ENCODE measurements around the gene SERPINA9.

DNA sequence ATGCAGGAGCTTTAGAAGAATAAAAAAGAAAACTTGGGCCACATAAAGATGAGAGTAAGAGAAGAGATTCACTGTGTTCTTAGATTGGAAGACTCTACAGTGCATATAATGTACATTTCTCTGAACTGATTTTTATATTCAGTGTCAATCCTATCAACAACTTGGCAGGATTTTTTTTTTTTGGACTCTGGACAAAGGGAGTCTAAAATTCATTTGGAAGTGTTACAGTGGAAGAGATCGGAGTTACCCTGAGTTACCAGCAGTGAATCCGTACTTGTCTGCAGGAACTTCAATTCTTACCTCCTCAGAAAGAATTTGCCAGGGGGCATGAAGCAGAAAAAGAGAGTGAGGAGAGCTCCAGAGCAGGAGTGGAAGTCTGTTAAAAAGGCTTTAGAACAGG lies 47.4 kb downstream of the SERPINA9 start:
- TF ChIP-seq, protein P1, sequence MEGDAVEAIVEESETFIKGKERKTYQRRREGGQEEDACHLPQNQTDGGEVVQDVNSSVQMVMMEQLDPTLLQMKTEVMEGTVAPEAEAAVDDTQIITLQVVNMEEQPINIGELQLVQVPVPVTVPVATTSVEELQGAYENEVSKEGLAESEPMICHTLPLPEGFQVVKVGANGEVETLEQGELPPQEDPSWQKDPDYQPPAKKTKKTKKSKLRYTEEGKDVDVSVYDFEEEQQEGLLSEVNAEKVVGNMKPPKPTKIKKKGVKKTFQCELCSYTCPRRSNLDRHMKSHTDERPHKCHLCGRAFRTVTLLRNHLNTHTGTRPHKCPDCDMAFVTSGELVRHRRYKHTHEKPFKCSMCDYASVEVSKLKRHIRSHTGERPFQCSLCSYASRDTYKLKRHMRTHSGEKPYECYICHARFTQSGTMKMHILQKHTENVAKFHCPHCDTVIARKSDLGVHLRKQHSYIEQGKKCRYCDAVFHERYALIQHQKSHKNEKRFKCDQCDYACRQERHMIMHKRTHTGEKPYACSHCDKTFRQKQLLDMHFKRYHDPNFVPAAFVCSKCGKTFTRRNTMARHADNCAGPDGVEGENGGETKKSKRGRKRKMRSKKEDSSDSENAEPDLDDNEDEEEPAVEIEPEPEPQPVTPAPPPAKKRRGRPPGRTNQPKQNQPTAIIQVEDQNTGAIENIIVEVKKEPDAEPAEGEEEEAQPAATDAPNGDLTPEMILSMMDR (IDR thresholded peaks at IDR 0.05; ENCODE audit: control extremely low read depth in 1 of 3, insufficient read depth in 1 of 3, low read depth in 1 of 3, low read length in 3 of 3) = no peak
- no peak for TF ChIP-seq JUND (IDR thresholded peaks at IDR 0.05; ENCODE audit: low read length)
- no peak for TF ChIP-seq POLR2A (IDR thresholded peaks at IDR 0.05; ENCODE audit: control extremely low read depth in 1 of 2, low read depth in 2 of 2, low read length in 2 of 2)
- TF ChIP-seq BRCA1 (IDR thresholded peaks at IDR 0.05; ENCODE audit: low read depth, low read length) = no peak
- no peak for TF ChIP-seq EZH2 (IDR thresholded peaks at IDR 0.05; ENCODE audit: low read depth, low read length, severe bottlenecking)
- no peak for TF ChIP-seq BACH1 (IDR thresholded peaks at IDR 0.05; ENCODE audit: low read length)
- no peak for TF ChIP-seq POLR2AphosphoS5 (IDR thresholded peaks at IDR 0.05; ENCODE audit: low read depth, low read length)
- TF ChIP-seq NRF1 (IDR thresholded peaks at IDR 0.05; ENCODE audit: low read depth, low read length) = no peak
- TF ChIP-seq CHD1 (IDR thresholded peaks at IDR 0.05; ENCODE audit: low read depth, low read length) = no peak
- TF ChIP-seq, protein P2, sequence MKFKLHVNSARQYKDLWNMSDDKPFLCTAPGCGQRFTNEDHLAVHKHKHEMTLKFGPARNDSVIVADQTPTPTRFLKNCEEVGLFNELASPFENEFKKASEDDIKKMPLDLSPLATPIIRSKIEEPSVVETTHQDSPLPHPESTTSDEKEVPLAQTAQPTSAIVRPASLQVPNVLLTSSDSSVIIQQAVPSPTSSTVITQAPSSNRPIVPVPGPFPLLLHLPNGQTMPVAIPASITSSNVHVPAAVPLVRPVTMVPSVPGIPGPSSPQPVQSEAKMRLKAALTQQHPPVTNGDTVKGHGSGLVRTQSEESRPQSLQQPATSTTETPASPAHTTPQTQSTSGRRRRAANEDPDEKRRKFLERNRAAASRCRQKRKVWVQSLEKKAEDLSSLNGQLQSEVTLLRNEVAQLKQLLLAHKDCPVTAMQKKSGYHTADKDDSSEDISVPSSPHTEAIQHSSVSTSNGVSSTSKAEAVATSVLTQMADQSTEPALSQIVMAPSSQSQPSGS (IDR thresholded peaks at IDR 0.05; ENCODE audit: low read length) = no peak
- TF ChIP-seq EP300 (IDR thresholded peaks at IDR 0.05; ENCODE audit: borderline replicate concordance in 1 of 2, low read depth in 2 of 2, low read length in 2 of 2) = no peak
- no peak for TF ChIP-seq CHD2 (IDR thresholded peaks at IDR 0.05; ENCODE audit: low read length)
- TF ChIP-seq CEBPB (IDR thresholded peaks at IDR 0.05; ENCODE audit: low read depth, low read length) = no peak

All from H1 (cell line).